AG04449 (cell line): ENCODE data around the gene SIRT7.

Experiments
- CTCF ChIA-PET: fragments of 350-600 bp; formaldehyde crosslinking; extraction: SDS; loops from one replicate; lab custom pipeline; 2021; ENCODE audit warnings: antibody characterized with exemption; lab: Yijun Ruan, JAX
- POLR2A ChIA-PET: fragments of 400-600, 350-600 bp; formaldehyde crosslinking; extraction: SDS; loops from one replicate; lab custom pipeline; 2020; ENCODE audit warnings: antibody characterized with exemption, inconsistent platforms; lab: Yijun Ruan, JAX
- DNase-seq: peaks from one replicate; pipeline ENCODE4 v3.0.0-alpha.2; 2010; ENCODE audit warnings: low read depth, low spot score
- H3K4me3 ChIP-seq: 2 replicates; pipeline ENCODE4 v1.5.1; 2011; ENCODE audit warnings: low read depth, mild to moderate bottlenecking, control low read depth, low read length
- CTCF ChIP-seq: IDR thresholded peaks from one replicate; pipeline ENCODE4 v1.5.1; 2011; ENCODE audit warnings: mild to moderate bottlenecking, moderate library complexity, low read length, control low read depth, inconsistent platforms; ENCODE audit not compliant: insufficient read depth; ENCODE audit errors: missing control alignments

Gene SIRT7

GRCh38 chr17:81901167-81902022 lies 16.6 kb downstream of the SIRT7 start:
- H3K4me3 ChIP-seq: no peak overlapping the region; the same call in 1 of the 2 replicates
- no peak for TF ChIP-seq CTCF
- ChIA-PET CTCF (interaction anchor here (0.7 to 1.0 kb wide), 2 partner anchors 9 to 18 kb away, joined by 3 read pairs; no protein-coding TSS in a partner anchor), POLR2A (no interaction called here)
- no peak for DNase-seq

DNA sequence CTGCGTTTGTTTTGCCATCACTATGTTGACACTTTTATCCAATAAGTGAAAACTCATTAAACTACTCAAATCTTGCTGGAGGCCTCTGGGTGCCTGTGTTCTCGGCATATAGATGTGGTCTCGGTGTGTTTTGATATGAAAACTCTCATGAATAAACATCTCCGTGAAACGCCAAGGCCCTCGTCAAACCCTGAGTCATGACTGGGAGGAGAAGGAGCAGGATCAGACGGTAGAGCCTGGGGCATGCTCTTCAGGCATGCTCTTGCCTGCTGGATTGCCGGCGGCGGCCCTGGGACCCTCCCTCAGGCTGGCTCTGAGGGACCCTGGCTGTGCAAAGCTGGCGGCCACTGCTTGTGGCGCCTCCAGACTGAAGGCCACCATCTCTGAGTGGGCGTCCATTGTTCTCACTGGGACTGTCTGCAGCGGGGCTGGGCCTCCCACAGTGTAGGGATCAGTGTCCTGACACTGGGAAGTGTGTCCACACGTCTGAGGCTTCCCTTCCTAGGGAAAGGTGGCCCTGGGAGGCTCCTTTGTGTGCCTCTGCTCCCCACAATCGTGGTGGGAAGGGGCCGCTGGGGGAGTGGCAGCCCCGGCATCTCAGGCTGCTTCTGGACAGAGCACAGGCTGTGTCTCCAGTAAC lies 17.7 kb downstream of the SIRT7 start:
- POLR2A ChIA-PET: interaction anchor here (0.5 kb wide), 1 partner anchor 39 kb away, joined by 5 read pairs; no protein-coding TSS in a partner anchor
- CTCF ChIA-PET: no interaction called here
- H3K4me3 ChIP-seq: no peak overlapping the region
- TF ChIP-seq CTCF: no peak
- no peak for DNase-seq

DNA sequence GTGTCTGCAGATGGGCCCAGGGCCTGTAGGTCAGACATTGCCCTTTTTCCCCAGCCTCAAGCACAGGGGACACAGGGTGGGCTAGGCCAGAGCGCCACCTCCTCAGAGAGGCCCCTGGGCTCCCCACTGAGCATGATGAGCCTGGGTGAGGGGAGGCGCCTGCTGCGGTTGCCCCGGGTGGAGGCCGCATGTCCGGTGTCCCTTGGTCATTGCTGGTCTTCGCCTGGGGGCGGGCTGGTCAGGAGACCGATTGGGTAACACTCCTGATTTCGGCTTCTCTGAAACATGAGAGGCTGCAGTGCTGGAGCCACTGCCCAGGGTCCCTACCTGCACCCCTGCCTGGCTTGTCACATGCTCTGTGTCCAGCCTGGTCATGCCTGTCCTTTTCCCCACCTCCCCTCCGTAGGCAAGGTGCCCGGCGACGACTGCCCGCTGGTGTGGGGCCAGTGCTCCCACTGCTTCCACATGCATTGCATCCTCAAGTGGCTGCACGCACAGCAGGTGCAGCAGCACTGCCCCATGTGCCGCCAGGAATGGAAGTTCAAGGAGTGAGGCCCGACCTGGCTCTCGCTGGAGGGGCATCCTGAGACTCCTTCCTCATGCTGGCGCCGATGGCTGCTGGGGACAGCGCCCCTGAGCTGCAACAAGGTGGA lies 18.3 kb downstream of the SIRT7 start:
- no peak for TF ChIP-seq CTCF
- H3K4me3 ChIP-seq: no peak overlapping the region
- POLR2A ChIA-PET: interaction anchor here (0.5 to 0.8 kb wide), 2 partner anchors 27 to 38 kb away, joined by 3 to 5 read pairs; no protein-coding TSS in a partner anchor
- CTCF ChIA-PET: interaction anchor here (1.1 kb wide), 1 partner anchor 30 kb away, joined by 4 read pairs; no protein-coding TSS in a partner anchor
- no peak for DNase-seq

DNA sequence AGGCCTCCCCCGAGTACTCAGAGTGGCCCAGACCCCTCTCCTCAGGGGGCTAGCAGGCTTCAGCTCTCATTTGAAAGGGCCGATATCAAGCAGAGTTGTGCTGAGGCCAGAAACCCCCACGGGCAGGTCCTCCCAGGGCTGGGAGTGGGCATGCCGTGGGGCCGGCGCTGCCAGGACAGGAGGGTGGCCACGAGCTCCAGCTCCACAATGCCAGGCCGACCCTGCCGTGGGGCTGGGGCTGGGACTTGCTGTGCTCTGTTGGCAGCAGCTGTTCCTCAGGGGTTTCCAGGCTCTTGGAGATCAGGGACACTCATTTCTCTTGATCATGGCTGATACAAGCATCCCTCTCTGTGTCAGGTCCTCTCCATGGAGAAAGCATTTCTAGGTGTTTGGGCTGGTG lies 19.1 kb downstream of the SIRT7 start:
- ChIA-PET POLR2A (interaction anchor here (0.8 kb wide), 1 partner anchor 28 kb away, joined by 3 read pairs; no protein-coding TSS in a partner anchor), CTCF (interaction anchor here (1.1 kb wide), 1 partner anchor 29 kb away, joined by 4 read pairs; no protein-coding TSS in a partner anchor)
- no peak overlapping the region for H3K4me3 ChIP-seq
- DNase-seq: no peak
- TF ChIP-seq CTCF: no peak

GRCh38 chr17:81898029-81898866 lies 19.7 kb downstream of the SIRT7 start:
- TF ChIP-seq CTCF: no peak
- ChIA-PET POLR2A (interaction anchor here (0.9 to 1.0 kb wide), 3 partner anchors 26 to 197 kb away, joined by 3 to 4 read pairs (median 3); no protein-coding TSS in a partner anchor), CTCF (interaction anchor here (1.0 to 1.4 kb wide), 4 partner anchors 25 to 123 kb away, joined by 3 to 4 read pairs (median 4); no protein-coding TSS in a partner anchor)
- peak; percentile 69 for DNase-seq
- H3K4me3 ChIP-seq: no peak overlapping the region
